Bronchial epithelial cell (primary cell): Measurements from ENCODE around the gene OR1K1. TPM values are rescaled to one million over a fixed set of nuclear protein-coding genes. Genes with fewer than 3 reads are reported as not detected.
"Not testable (repeated sequence)": the region's sequence is repeated elsewhere in the genome, so short reads cannot be mapped to it uniquely, and the experiment has no call there.

Experiments
- DNase-seq: peaks from one replicate; pipeline ENCODE4 v3.0.0-alpha.2; 2010; ENCODE audit warnings: low read depth
- FAIRE-seq: peaks from 2 replicates; lab custom pipeline; 2011; peaks lifted over from hg19 to GRCh38; lab: Jason Lieb, UNC
- H3K27me3 ChIP-seq: 2 replicates; pipeline ENCODE4 v1.5.1; 2011; ENCODE audit warnings: low read length; ENCODE audit not compliant: control insufficient read depth, insufficient read depth
- H3K36me3 ChIP-seq: 2 replicates; pipeline ENCODE4 v1.5.1; 2011; ENCODE audit warnings: low read length; ENCODE audit not compliant: control insufficient read depth, insufficient read depth
- H3K4me3 ChIP-seq: 2 replicates; pipeline ENCODE4 v1.5.1; 2011; ENCODE audit warnings: mild to moderate bottlenecking, low read depth, low read length, control low read depth
- CTCF ChIP-seq: IDR thresholded peaks from 2 replicates; pipeline ENCODE4 v1.5.1; 2011; ENCODE audit warnings: mild to moderate bottlenecking, moderate library complexity, low read length, control low read depth, inconsistent platforms; ENCODE audit not compliant: insufficient read depth, severe bottlenecking
- total RNA-seq: library from RNA; depleted of rRNA; stranded (reverse); fragments of >200 nt; gene quantifications from 2 replicates; pipeline ENCODE4 v1.2.1, GENCODE V29; 2014

Gene OR1K1
- total RNA-seq, 1 donor from 2014 or later, result not detected

DNA sequence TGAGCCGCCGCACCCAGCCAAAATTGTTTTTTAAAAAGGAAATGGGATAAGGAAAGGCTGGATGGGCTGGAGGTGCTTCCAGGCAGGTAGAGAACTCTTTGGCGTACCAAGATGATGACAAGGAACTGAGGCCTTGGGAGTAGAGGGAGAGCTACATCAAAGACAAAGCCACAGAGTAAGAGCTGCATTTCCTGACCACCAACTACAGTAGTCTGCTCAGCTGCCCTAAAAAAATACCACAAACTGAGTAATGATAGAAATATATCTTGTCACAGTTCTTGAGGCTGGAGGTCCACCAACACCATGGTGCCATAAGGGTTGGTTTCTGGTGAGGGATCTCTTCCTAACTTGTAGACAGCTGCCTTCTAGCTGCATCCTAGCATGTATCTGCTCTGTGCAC lies 8.2 kb downstream of the OR1K1 start:
- TF ChIP-seq CTCF, result no peak
- no peaks in the 10 kb centered on the region for H3K27me3 ChIP-seq
- H3K36me3 ChIP-seq, result no peaks in the 10 kb centered on the region
- no peak for FAIRE-seq
- no peak for DNase-seq
- H3K4me3 ChIP-seq, result no peak overlapping the region

- H3K27me3 ChIP-seq, H3K4me3 ChIP-seq, FAIRE-seq, H3K36me3 ChIP-seq: not testable (repeated sequence)
- peak; percentile 53 for DNase-seq
These were observed 9.3 kb downstream of the OR1K1 start for GRCh38 chr9:122809261-122809660.

- peak; percentile 54 for TF ChIP-seq CTCF
- no peak overlapping the region for H3K4me3 ChIP-seq
- DNase-seq, result peak; percentile 67
- peak; percentile 52 for FAIRE-seq
- no peaks in the 10 kb centered on the region for H3K27me3 ChIP-seq
- no peaks in the 10 kb centered on the region for H3K36me3 ChIP-seq
These were observed 10.5 kb downstream of the OR1K1 start for GRCh38 chr9:122810306-122810946.

DNA sequence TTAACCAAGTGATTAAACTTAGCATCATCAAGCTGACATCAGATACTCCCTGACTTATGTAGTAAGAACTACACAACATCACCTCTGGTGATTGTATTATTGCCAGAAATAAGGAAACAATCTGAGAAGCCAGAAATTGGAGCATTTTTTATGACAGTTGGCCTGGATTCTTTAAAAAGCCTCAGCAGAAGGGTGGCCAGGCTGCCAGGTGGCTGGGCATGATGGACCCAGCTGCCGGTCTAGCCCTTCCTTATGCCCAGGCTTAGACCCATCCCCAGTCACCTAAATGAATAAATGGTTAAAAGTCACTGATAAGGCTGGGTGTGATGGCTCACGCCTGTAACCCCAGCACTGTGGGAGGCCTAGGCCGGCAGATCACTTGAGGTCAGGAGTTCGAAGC lies 12.8 kb downstream of the OR1K1 start:
- H3K4me3 ChIP-seq, result no peak overlapping the region
- TF ChIP-seq CTCF, result no peak
- no peaks in the 10 kb centered on the region for H3K36me3 ChIP-seq
- no peaks in the 10 kb centered on the region for H3K27me3 ChIP-seq
- no peak for FAIRE-seq
- no peak for DNase-seq

DNA sequence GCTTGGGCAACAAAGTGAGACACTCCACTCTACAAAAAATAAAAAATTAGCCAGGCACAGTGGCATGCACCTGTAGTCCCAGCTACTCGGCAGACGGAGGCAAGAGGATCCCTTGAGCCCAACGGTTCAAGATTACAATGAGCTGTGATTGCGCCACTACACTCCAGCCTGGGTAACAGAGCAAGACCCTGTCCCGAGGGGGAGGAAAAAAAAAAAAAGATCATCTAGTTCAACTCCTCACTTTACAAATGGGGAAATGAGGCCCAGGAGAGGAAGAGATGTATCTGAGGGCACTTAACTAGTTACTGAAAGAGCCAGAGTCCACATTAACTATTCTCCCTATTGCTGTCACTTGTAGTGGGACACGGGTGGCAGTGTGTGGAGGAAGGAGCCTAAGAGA lies 14.6 kb downstream of the OR1K1 start:
- no peak for TF ChIP-seq CTCF
- DNase-seq (no peak), FAIRE-seq (no peak)
- Histone ChIP-seq H3K4me3 (no peak overlapping the region), H3K27me3 (no peaks in the 10 kb centered on the region), H3K36me3 (no peaks in the 10 kb centered on the region)

DNA sequence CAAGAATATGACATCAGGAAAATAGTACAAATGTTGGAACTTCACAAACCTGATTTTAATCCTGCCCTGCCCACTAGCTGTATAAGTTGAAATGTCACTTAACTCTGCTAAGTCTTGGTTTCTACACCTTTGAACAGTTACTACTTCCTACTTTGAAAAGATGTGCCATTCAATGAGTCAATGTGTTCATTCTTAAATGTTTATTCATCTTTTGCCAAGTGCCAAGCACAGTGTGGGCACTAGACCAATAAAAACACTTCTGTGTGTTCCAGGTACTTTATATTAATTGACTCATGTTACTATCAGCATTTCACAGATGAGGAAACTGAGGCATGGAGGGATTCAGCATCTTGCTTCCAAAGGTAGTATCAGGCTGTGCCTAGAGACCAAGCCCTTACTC lies 15.6 kb downstream of the OR1K1 start:
- no peak for TF ChIP-seq CTCF
- peaks cover 2% of the 10 kb centered on the region for H3K36me3 ChIP-seq
- FAIRE-seq, result no peak
- H3K27me3 ChIP-seq, result no peaks in the 10 kb centered on the region
- DNase-seq, result peak; percentile 43
- H3K4me3 ChIP-seq, result no peak overlapping the region
